22Rv1 (cell line): ENCODE data around the gene IPO9.

Experiments used
- H3K27ac ChIP-seq: fragments of 450-650 bp; 2 replicates; pipeline ENCODE4 v1.5.1; 2017
- CTCF ChIP-seq: fragments of 450-650 bp; IDR thresholded peaks from 2 replicates; pipeline ENCODE4 v1.5.1; 2017; ENCODE audit warnings: mild to moderate bottlenecking
- ZFX ChIP-seq: fragments of 450-650 bp; IDR thresholded peaks from 2 replicates; pipeline ENCODE4 v1.6.1; 2017; ENCODE audit warnings: antibody characterized with exemption, borderline replicate concordance

IPO9 gene

GRCh38 chr1:201785291-201785690 is 43.7 kb upstream of the IPO9 start:
- no peak overlapping the region for H3K27ac ChIP-seq
- TF ChIP-seq CTCF: no peak
- TF ChIP-seq ZFX: no peak

GRCh38 chr1:201786824-201787223 is 42.1 kb upstream of the IPO9 start:
- H3K27ac ChIP-seq: no peak overlapping the region

GRCh38 chr1:201788296-201788695 is 40.7 kb upstream of the IPO9 start:
- no peak for TF ChIP-seq CTCF
- no peak for TF ChIP-seq ZFX
- H3K27ac ChIP-seq: no peak overlapping the region

More at GRCh38 chr1:201786824-201787223, 42.1 kb upstream of the IPO9 start:
- TF ChIP-seq ZFX (no peak), CTCF (no peak)

GRCh38 chr1:201789245-201789644 is 39.7 kb upstream of the IPO9 start:
- no peak for TF ChIP-seq ZFX
- no peak for TF ChIP-seq CTCF

GRCh38 chr1:201790261-201790660 is 38.7 kb upstream of the IPO9 start:
- no peak overlapping the region for H3K27ac ChIP-seq
- no peak for TF ChIP-seq ZFX
- TF ChIP-seq CTCF: no peak

More at GRCh38 chr1:201789245-201789644, 39.7 kb upstream of the IPO9 start:
- H3K27ac ChIP-seq: no peak overlapping the region

GRCh38 chr1:201791051-201791778 is 37.7 kb upstream of the IPO9 start:
- TF ChIP-seq CTCF: no peak
- no peak for TF ChIP-seq ZFX
- no peak overlapping the region for H3K27ac ChIP-seq

- no peak overlapping the region for H3K27ac ChIP-seq
- TF ChIP-seq ZFX: no peak
- no peak for TF ChIP-seq CTCF
Measured at GRCh38 chr1:201791779-201792173, 37.2 kb upstream of the IPO9 start.
